Adrenal gland (tissue), 12 donors: ENCODE results near the gene DSTN. TPM values are rescaled to one million over a fixed set of nuclear protein-coding genes. Genes with fewer than 3 reads are reported as not detected.
A peak's percentile ranks its signal among the peaks of the same experiment; 100 is the strongest.

Experiments
- DNase-seq, 7 donors: peaks; one replicate each; pipeline ENCODE4 v3.0.0-alpha.2; 2019 to 2020
- H3K27ac ChIP-seq, 5 donors: fragments of 200-600 bp; sonication (generic) in 4 of 5; 1 replicate in 3 of 5; 2 replicates in 2 of 5; pipeline versions ENCODE4 v1.5.1 to v1.8.0; 2016 to 2020; ENCODE audit warnings: mild to moderate bottlenecking in 1 of 5
- H3K27me3 ChIP-seq: fragments of 200-600 bp; 2 replicates; pipeline ENCODE4 v1.8.0; 2021
- H3K36me3 ChIP-seq, 2 donors: fragments of 200-600 bp; replicated peaks in 1 of 2; 1 replicate in 1 of 2; 2 replicates in 1 of 2; pipeline versions ENCODE4 v1.5.1 to v1.8.0; 2018 to 2022
- H3K4me1 ChIP-seq, 2 donors: fragments of 200-600 bp; replicated peaks in 1 of 2; 1 replicate in 1 of 2; 2 replicates in 1 of 2; pipeline versions ENCODE4 v1.5.1 to v1.8.0; 2018 to 2021
- H3K4me3 ChIP-seq, 4 donors: fragments of 200-600 bp; sonication (generic) in 3 of 4; one replicate each; pipeline ENCODE4 v1.5.1; 2016 to 2018
- H3K9me3 ChIP-seq, 3 donors: fragments of 200-600 bp; sonication (generic) in 1 of 3; replicated peaks in 1 of 3; 1 replicate in 2 of 3; 2 replicates in 1 of 3; pipeline versions ENCODE4 v1.5.1 to v1.8.0; 2016 to 2021
- CTCF ChIP-seq, 6 experiments: fragments of 450-650 bp in 4 of 6; fragments of 200-600 bp in 2 of 6; sonication (generic) in 1 of 6; IDR thresholded peaks; 1 replicate in 5 of 6; 2 replicates in 1 of 6; pipeline versions ENCODE4 v1.5.1 to v1.8.0; 2016 to 2021; ENCODE audit warnings: antibody characterized with exemption in 6 of 6, mild to moderate bottlenecking in 2 of 6, moderate library complexity in 1 of 6
- POLR2A ChIP-seq, 2 donors: fragments of 450-650 bp; IDR thresholded peaks; one replicate each; pipeline ENCODE4 v1.6.1; 2017; ENCODE audit warnings: antibody characterized with exemption in 2 of 2, mild to moderate bottlenecking in 2 of 2, moderate library complexity in 1 of 2
- whole genome bisulfite sequencing, 4 donors: extraction: QIAGEN DNeasy Blood & Tissue Kit in 2 of 4; methylation state at CpG; one replicate each; pipeline versions ENCODE4 v1.1.5 to v1.1.7; 2013 to 2017; 5-methylcytosine and 5-hydroxymethylcytosine counted together
- intact Hi-C, 2 donors: fragments of 100-400 bp; cut with DNase I; formaldehyde crosslinking; loops; one replicate each; pipeline versions ENCODE4 v1.14.1 to v1.15.0; 2022 to 2023
- polyA plus RNA-seq, 3 donors: library from polyadenylated mRNA; stranded (reverse); fragments of 200-250 nt in 2 of 3; fragments of 350-450 nt in 1 of 3; fragmentation: Illumina TruSeq in 1 of 3; extraction: RNeasy Lipid Tissue Mini Kit (QIAGEN cat#74804) in 1 of 3; gene quantifications; one replicate each; pipeline ENCODE4 v1.2.3, GENCODE V29; 2013 to 2014
- total RNA-seq, 9 donors: library from RNA; depleted of rRNA in 4 of 9; stranded (reverse); fragments of >200 nt in 4 of 9; fragments of 120-200 nt in 1 of 9; fragmentation: NEBNext Ultra II Directional in 1 of 9; extraction: Animal tissue kit (Norgen Biotek cat#: 25700) in 1 of 9; gene quantifications; one replicate each; pipeline versions ENCODE4 v1.1.0 to v1.2.4, GENCODE V29; 2013 to 2023
- donor health status: healthy with polysubstance abuse.
- donor health status: Bipolar disorder and iron deficiency.
- donor health status: DM: yes; HTN: yes; CAD: no.
- donor health status: DM: no; HTN: no; CAD: no.
- donor health status: DM: no; HTN: no; CAD: no.
- donor health status: DM: yes; HTN: yes; CAD: no.

DSTN gene
- total and polyA plus RNA-seq, 12 donors, result 184 to 552 (median 273) TPM

DNA sequence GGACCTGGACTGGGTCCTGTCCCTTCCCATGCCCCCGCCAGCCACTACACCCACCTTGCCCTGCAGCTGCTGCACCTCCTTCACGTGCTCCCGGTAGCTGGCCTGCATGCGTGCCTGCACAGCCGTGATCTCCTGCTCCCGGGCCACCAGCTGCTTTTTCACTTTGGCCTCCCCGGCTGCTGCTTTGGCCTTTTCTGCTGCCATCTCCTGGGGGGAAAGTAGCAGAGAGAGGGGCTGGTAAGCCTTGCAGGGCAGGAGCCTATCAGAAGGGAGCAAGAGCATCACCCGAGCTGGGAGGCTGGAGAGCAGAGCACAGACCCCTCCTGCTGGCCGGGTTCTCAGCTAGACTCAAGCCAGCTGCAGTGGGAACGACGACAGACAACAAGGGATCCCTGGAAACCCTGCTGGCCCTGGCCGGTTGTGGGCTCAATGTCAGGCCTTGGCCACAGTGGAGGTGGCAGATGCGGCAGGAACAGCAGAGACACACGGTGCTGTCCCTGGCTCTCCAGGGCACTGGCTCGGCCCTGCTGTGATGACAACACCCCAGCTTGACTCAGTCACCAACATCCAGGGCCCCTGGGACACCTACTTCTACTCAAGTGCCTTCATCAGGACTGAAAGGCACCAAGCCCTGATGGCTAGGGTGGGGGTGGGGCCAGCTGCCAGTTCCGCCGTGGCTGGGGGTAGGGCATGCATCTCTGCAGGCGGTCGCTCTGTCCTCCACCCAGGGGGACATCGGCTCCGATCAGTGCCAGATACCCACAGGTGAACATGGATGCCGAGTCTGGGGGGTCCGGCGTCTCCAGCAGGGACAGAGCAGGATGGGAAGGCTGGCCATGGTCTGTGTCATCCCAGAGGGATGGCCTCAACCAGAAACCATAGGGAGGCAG, 66.9 kb downstream of the DSTN start:
- H3K4me3 ChIP-seq, result no peak overlapping the region
- no peaks in the 10 kb centered on the region for H3K9me3 ChIP-seq
- peaks cover 0 to 57% of the 10 kb centered on the region in 2 donors for H3K36me3 ChIP-seq
- peaks cover 22 to 55% of the 10 kb centered on the region in 2 donors for H3K4me1 ChIP-seq
- peak in 4 of 7 donors; percentile 52 to 61 (median 54) for DNase-seq
- H3K27me3 ChIP-seq, result no peaks in the 10 kb centered on the region
- intact Hi-C loops, result no loop called here
- peak overlapping the region in 3 of 5 donors; percentile 37 to 69 (median 51) for H3K27ac ChIP-seq
- 66 to 80% (median 69%) methylated on average over 9 to 24 of the region's 24 CpGs for WGBS, 4 donors
- TF ChIP-seq POLR2A (IDR thresholded peaks at IDR 0.05) (no peak), CTCF (IDR thresholded peaks at IDR 0.05) (peak in 1 of 6 experiments; percentile 8)

- WGBS, 4 donors, result 41 to 100% (median 70%) methylated on average over 1 to 4 of the region's 4 CpGs
- Histone ChIP-seq H3K9me3 (no peaks in the 10 kb centered on the region), H3K36me3 (peaks cover 0 to 57% of the 10 kb centered on the region in 2 donors), H3K27me3 (no peaks in the 10 kb centered on the region), H3K4me1 (peaks cover 22 to 62% of the 10 kb centered on the region in 2 donors), H3K4me3 (no peak overlapping the region), H3K27ac (peak overlapping the region in 2 of 5 donors; percentile 51 to 69)
- intact Hi-C loops, result no loop called here
- TF ChIP-seq POLR2A (IDR thresholded peaks at IDR 0.05) (no peak), CTCF (IDR thresholded peaks at IDR 0.05) (no peak)
- no peak for DNase-seq
These were observed 67.5 kb downstream of the DSTN start for GRCh38 chr20:17637413-17637780.

GRCh38 chr20:17637985-17638640, 68.2 kb downstream of the DSTN start:
- no peak for DNase-seq
- Histone ChIP-seq H3K27me3 (no peaks in the 10 kb centered on the region), H3K9me3 (no peaks in the 10 kb centered on the region), H3K4me1 (peaks cover 22 to 64% of the 10 kb centered on the region in 2 donors), H3K36me3 (peaks cover 0 to 56% of the 10 kb centered on the region in 2 donors), H3K27ac (no peak overlapping the region), H3K4me3 (no peak overlapping the region)
- 83 to 86% (median 84%) methylated on average over 11 to 13 of the region's 13 CpGs for WGBS, 4 donors
- intact Hi-C loops, result no loop called here
- no peak for TF ChIP-seq POLR2A (IDR thresholded peaks at IDR 0.05)
- TF ChIP-seq CTCF (IDR thresholded peaks at IDR 0.05), result no peak

GRCh38 chr20:17638835-17639407, 69.0 kb downstream of the DSTN start:
- Histone ChIP-seq H3K4me3 (no peak overlapping the region), H3K36me3 (peaks cover 0 to 48% of the 10 kb centered on the region in 2 donors), H3K27me3 (no peaks in the 10 kb centered on the region), H3K4me1 (peaks cover 22 to 64% of the 10 kb centered on the region in 2 donors), H3K9me3 (no peaks in the 10 kb centered on the region), H3K27ac (no peak overlapping the region)
- intact Hi-C loops, result no loop called here
- WGBS, 4 donors, result 86 to 91% (median 87%) methylated on average over 5 to 6 of the region's 6 CpGs
- DNase-seq, result no peak
- TF ChIP-seq CTCF (IDR thresholded peaks at IDR 0.05) (no peak), POLR2A (IDR thresholded peaks at IDR 0.05) (no peak)
